K562 (cell line): Measurements from ENCODE around the gene RABGAP1L. TPM values are rescaled to one million over a fixed set of nuclear protein-coding genes. Genes with fewer than 3 reads are reported as not detected.
A peak's percentile ranks its signal among the peaks of the same experiment; 100 is the strongest.

ENCODE experiments used
- ATAC-seq: fragments of 200-7000 bp; cut with Tn5 transposase; 3 replicates; pipeline ENCODE4 v1.9.1; 2020; ENCODE audit warnings: moderate library complexity
- BruUV-seq: library from RNA; stranded (reverse); fragments of 400-500 nt; replicated peaks from 2 replicates; lab custom pipeline; 2021; lab: Mats Ljungman, UMichigan
- CTCF ChIA-PET: fragments of 300-600 bp; formaldehyde crosslinking; extraction: SDS; loops from one replicate; lab custom pipeline; 2021; ENCODE audit warnings: low intra/inter-chr PET ratio; lab: Yijun Ruan, JAX
- POLR2A ChIA-PET: fragments of 300-600, 350-650 bp; sonication (Branson Sonifier 250); formaldehyde crosslinking; extraction: SDS; loops from one replicate; lab custom pipeline; 2021; ENCODE audit warnings: antibody characterized with exemption, inconsistent platforms; lab: Yijun Ruan, JAX
- DNase-seq, 4 experiments: peaks; one replicate each; pipeline versions ENCODE4 v3.0.0 to v3.0.0-alpha.2; 2011 to 2018; ENCODE audit warnings: low spot score in 3 of 4, mixed read lengths in 3 of 4; ENCODE audit errors: extremely low read depth in 1 of 4
- FAIRE-seq: peaks from 2 replicates; lab custom pipeline; 2011; peaks lifted over from hg19 to GRCh38; lab: Jason Lieb, UNC
- H2AFZ ChIP-seq: 2 replicates; pipeline ENCODE4 v1.6.0; 2011; ENCODE audit warnings: low read depth, low read length, control low read depth, inconsistent platforms
- H3K27ac ChIP-seq: fragments of 200-600 bp; 3 replicates; pipeline ENCODE4 v1.8.0; 2011; ENCODE audit warnings: low read depth, mild to moderate bottlenecking, control low read depth, inconsistent platforms, low read length, moderate library complexity, mixed read lengths; ENCODE audit errors: extremely low read depth
- H3K27me3 ChIP-seq, 2 experiments: fragments of 300-600 bp in 1 of 2; 2 replicates in 1 of 2; 3 replicates in 1 of 2; pipeline versions ENCODE4 v1.6.0 to v1.8.0; 2011; ENCODE audit warnings: inconsistent platforms in 2 of 2, low read length in 2 of 2, mild to moderate bottlenecking in 1 of 2, mixed read lengths in 1 of 2, moderate library complexity in 1 of 2; ENCODE audit not compliant: control insufficient read depth in 2 of 2, insufficient read depth in 2 of 2
- H3K36me3 ChIP-seq: fragments of 300-600 bp; 3 replicates; pipeline ENCODE4 v1.8.0; 2011; ENCODE audit warnings: mild to moderate bottlenecking, low read length, inconsistent platforms; ENCODE audit not compliant: control insufficient read depth, insufficient read depth
- H3K4me1 ChIP-seq, 2 experiments: fragments of 200-600 bp in 1 of 2; replicated peaks in 1 of 2; 2 replicates in 1 of 2; 3 replicates in 1 of 2; pipeline versions ENCODE4 v1.5.1 to v1.8.0; 2011; ENCODE audit warnings: inconsistent platforms in 2 of 2, low read length in 2 of 2, mild to moderate bottlenecking in 1 of 2, mixed read lengths in 1 of 2, moderate library complexity in 1 of 2; ENCODE audit not compliant: control insufficient read depth in 2 of 2, insufficient read depth in 2 of 2
- H3K4me2 ChIP-seq: 2 replicates; pipeline ENCODE4 v1.6.1; 2011; ENCODE audit warnings: low read length, control low read depth, inconsistent platforms, mixed read lengths; ENCODE audit not compliant: insufficient read depth
- H3K4me3 ChIP-seq: fragments of 200-600 bp; sonication (generic), shearing (Covaris generic); 2 replicates; pipeline ENCODE4 v1.5.1; 2016; ENCODE audit warnings: control low read depth, inconsistent platforms
- H3K79me2 ChIP-seq: fragments of 200-600 bp; 3 replicates; pipeline ENCODE4 v1.8.0; 2011; ENCODE audit warnings: low read length, inconsistent platforms; ENCODE audit not compliant: control insufficient read depth, insufficient read depth
- H3K9ac ChIP-seq, 2 experiments: 2 replicates each; pipeline versions ENCODE4 v1.6.0 to v1.6.1; 2011; ENCODE audit warnings: low read depth in 2 of 2, low read length in 2 of 2, control low read depth in 1 of 2, inconsistent platforms in 1 of 2, mild to moderate bottlenecking in 1 of 2, mixed read lengths in 1 of 2; ENCODE audit not compliant: insufficient read depth in 1 of 2
- H3K9me1 ChIP-seq: one replicate; pipeline ENCODE4 v1.6.0; 2011; ENCODE audit warnings: inconsistent platforms, mild to moderate bottlenecking, low read length, moderate library complexity; ENCODE audit not compliant: control insufficient read depth, insufficient read depth
- H3K9me3 ChIP-seq: replicated peaks from 2 replicates; pipeline ENCODE4 v1.5.1; 2011; ENCODE audit warnings: low read depth, low read length, inconsistent platforms; ENCODE audit not compliant: control insufficient read depth, insufficient read depth
- H4K20me1 ChIP-seq: replicated peaks from 2 replicates; pipeline ENCODE4 v1.6.1; 2011; ENCODE audit warnings: low read length, inconsistent platforms, mixed read lengths; ENCODE audit not compliant: control insufficient read depth, insufficient read depth
- JUNB ChIP-seq: fragments of 450-650 bp; formaldehyde crosslinking; conservative IDR thresholded peaks from 2 replicates; pipeline ENCODE4 v1.4.0; 2020; ENCODE audit warnings: mild to moderate bottlenecking
- NR3C1 ChIP-seq: sonication (generic); formaldehyde crosslinking; IDR thresholded peaks from 2 replicates; pipeline ENCODE4 v1.8.1; 2022; ENCODE audit warnings: missing genetic modification reagents
- PURB ChIP-seq: sonication (generic); formaldehyde crosslinking; IDR thresholded peaks from 2 replicates; pipeline ENCODE4 v1.9.0; 2021; ENCODE audit warnings: low read depth, mild to moderate bottlenecking, missing genetic modification reagents
- SMAD4 ChIP-seq: fragments of 250-450 bp; sonication (Bioruptor Pico); conservative IDR thresholded peaks from 2 replicates; pipeline ENCODE4 v1.8.0; 2021; ENCODE audit warnings: inconsistent platforms, mild to moderate bottlenecking, moderate library complexity
- ZFP1 ChIP-seq: fragments of 450-650 bp; formaldehyde crosslinking; IDR thresholded peaks from 2 replicates; pipeline ENCODE4 v1.4.0; 2020; ENCODE audit warnings: mild to moderate bottlenecking, mixed read lengths
- ZNF3 ChIP-seq: fragments of 250-450 bp; sonication (Bioruptor Pico); IDR thresholded peaks from 2 replicates; pipeline ENCODE4 v1.5.0; 2021; ENCODE audit warnings: mild to moderate bottlenecking, moderate library complexity
- ZNF511 ChIP-seq: sonication (generic); formaldehyde crosslinking; IDR thresholded peaks from 2 replicates; pipeline ENCODE4 v1.8.0; 2022; ENCODE audit warnings: mild to moderate bottlenecking, missing genetic modification reagents
- ZNF57 ChIP-seq: fragments of 450-650 bp; formaldehyde crosslinking; IDR thresholded peaks from 2 replicates; pipeline ENCODE4 v1.4.0; 2020; ENCODE audit warnings: mild to moderate bottlenecking, moderate library complexity
- WGBS: fragments of 100-300 bp; shearing (Covaris generic); methylation state at CpG from one replicate; pipeline ENCODE4 v1.1.6; 2016; ENCODE audit warnings: low coverage, mixed read lengths; ENCODE audit not compliant: insufficient coverage; ENCODE audit errors: missing lambda C conversion rate; 5-methylcytosine and 5-hydroxymethylcytosine counted together
- in situ Hi-C: fragments of 300-500 bp; cut with MboI; formaldehyde crosslinking; loops from 4 replicates; pipeline ENCODE4 v1.15.0; 2018; ENCODE audit warnings: inconsistent platforms, mixed read lengths
- intact Hi-C: fragments of 100-400 bp; cut with micrococcal nuclease; formaldehyde crosslinking; loops from 2 replicates; pipeline ENCODE4 v1.14.2; 2022
- polyA plus RNA-seq, 8 experiments: library from polyadenylated mRNA; depleted of rRNA in 4 of 8; stranded (reverse) in 5 of 8; unstranded in 3 of 8; fragments of >200 nt; fragmentation: Nextera tagmentation in 2 of 8; fragmentation: Illumina TruSeq in 1 of 8; extraction: Ambion mirVana in 2 of 8; extraction: Trizol in 1 of 8; gene quantifications; 2 replicates each; pipeline versions ENCODE4 v1.2.1 to v1.2.3, GENCODE V29; 2011 to 2014; ENCODE audit warnings: inconsistent platforms in 1 of 8, missing spikeins in 1 of 8
- total RNA-seq, 7 experiments: library from RNA; depleted of rRNA in 6 of 7; stranded (reverse); fragments of >200 nt in 6 of 7; fragmentation: Illumina TruSeq in 2 of 7; extraction: Trizol in 2 of 7; gene quantifications; 2 replicates each; pipeline versions ENCODE4 v1.2.1 to v1.2.3, GENCODE V29; 2011 to 2021; ENCODE audit warnings: low replicate concordance in 1 of 7

RABGAP1L gene
- total and polyA plus RNA-seq, 9 of the 15 experiments (the other 6 are each of a cell fraction or from before 2014, with no cell fraction given): 16.5 to 44.9 (median 26.7) TPM

GRCh38 chr1:174531751-174532150 is 372.4 kb downstream of the RABGAP1L start:
- ChIA-PET CTCF (no interaction called here), POLR2A (no interaction called here)
- Histone ChIP-seq H3K9me1 (no peaks in the 10 kb centered on the region), H3K9me3 (no peaks in the 10 kb centered on the region), H3K27ac (no peak overlapping the region), H3K36me3 (no peaks in the 10 kb centered on the region), H3K9ac (no peak overlapping the region), H3K79me2 (no peaks in the 10 kb centered on the region), H4K20me1 (no peaks in the 10 kb centered on the region), H3K4me3 (no peak overlapping the region), H3K4me1 (no peaks in the 10 kb centered on the region), H3K4me2 (no peak overlapping the region), H3K27me3 (no peaks in the 10 kb centered on the region), H2AFZ (no peak overlapping the region)
- no TSS peak for BruUV-seq
- intact Hi-C loops: no loop called here
- in situ Hi-C loops: no loop called here
- no peak for FAIRE-seq
- WGBS: 41% methylated on average over 1 of the region's 1 CpG
- peak; percentile 90 for TF ChIP-seq ZFP1 (CRISPR knock-in tag)
- TF ChIP-seq ZNF3 (CRISPR knock-in tag): no peak
- no peak for DNase-seq
- ATAC-seq: no peak

- in situ Hi-C loops: no loop called here
- TF ChIP-seq NR3C1 (CRISPR knock-in tag): no peak
- no peak for TF ChIP-seq PURB (CRISPR knock-in tag)
- TF ChIP-seq JUNB (CRISPR knock-in tag): no peak
- TF ChIP-seq SMAD4 (CRISPR knock-in tag): no peak
- no peak for TF ChIP-seq ZNF57 (CRISPR knock-in tag)
- TF ChIP-seq ZNF511 (CRISPR knock-in tag): no peak
These were observed 375.5 kb downstream of the RABGAP1L start for GRCh38 chr1:174534789-174535188.

More at GRCh38 chr1:174534789-174535188, 375.5 kb downstream of the RABGAP1L start:
- CTCF ChIA-PET: no interaction called here
- Histone ChIP-seq H3K9me1 (no peaks in the 10 kb centered on the region), H3K9ac (no peak overlapping the region), H3K4me3 (no peak overlapping the region), H3K36me3 (no peaks in the 10 kb centered on the region), H2AFZ (no peak overlapping the region), H3K4me1 (no peaks in the 10 kb centered on the region), H3K9me3 (no peaks in the 10 kb centered on the region), H3K4me2 (no peak overlapping the region), H3K27ac (no peak overlapping the region), H4K20me1 (no peaks in the 10 kb centered on the region), H3K79me2 (no peaks in the 10 kb centered on the region), H3K27me3 (no peaks in the 10 kb centered on the region)
- FAIRE-seq (no peak), ATAC-seq (no peak), DNase-seq (no peak)
- intact Hi-C loops: no loop called here
- POLR2A ChIA-PET: interaction anchor here (1.1 kb wide), 1 partner anchor 11 kb away, joined by 3 read pairs; no protein-coding TSS in a partner anchor
- no TSS peak for BruUV-seq
